K562 (cell line): Measurements from ENCODE around the gene MIP. TPM values are rescaled to one million over a fixed set of nuclear protein-coding genes. Genes with fewer than 3 reads are reported as not detected.

Source experiments
- BCLAF1 ChIP-seq, 2 experiments: fragments of 450-650 bp in 1 of 2; IDR thresholded peaks; 2 replicates each; pipeline ENCODE4 v1.6.1; 2011 to 2017; ENCODE audit warnings: low read depth in 2 of 2, antibody characterized with exemption in 1 of 2, borderline replicate concordance in 1 of 2, low read length in 1 of 2, mild to moderate bottlenecking in 1 of 2, mixed read lengths in 1 of 2; ENCODE audit not compliant: control insufficient read depth in 1 of 2
- CTCFL ChIP-seq: IDR thresholded peaks from 2 replicates; pipeline ENCODE4 v1.6.1; 2011; ENCODE audit warnings: borderline replicate concordance, low read depth, mild to moderate bottlenecking, moderate library complexity, low read length; ENCODE audit not compliant: insufficient read depth, poor library complexity, severe bottlenecking
- IRF1 ChIP-seq: sonication (generic); formaldehyde crosslinking; IDR thresholded peaks from 2 replicates; pipeline ENCODE4 v1.8.0; 2022; ENCODE audit warnings: missing genetic modification reagents, mild to moderate bottlenecking, borderline replicate concordance
- MIER1 ChIP-seq: fragments of 450-650 bp; IDR thresholded peaks from 2 replicates; pipeline ENCODE4 v1.6.1; 2016; ENCODE audit warnings: antibody characterized with exemption, mild to moderate bottlenecking, low read depth
- RREB1 ChIP-seq: fragments of 250-450 bp; sonication (Bioruptor Pico); IDR thresholded peaks from 2 replicates; pipeline ENCODE4 v1.4.0; 2020
- SIX5 ChIP-seq, 2 experiments: IDR thresholded peaks; 2 replicates each; pipeline ENCODE4 v1.6.1; 2011; ENCODE audit warnings: low read length in 2 of 2, borderline replicate concordance in 1 of 2, low read depth in 1 of 2, mild to moderate bottlenecking in 1 of 2, moderate library complexity in 1 of 2; ENCODE audit not compliant: insufficient read depth in 1 of 2
- SP1 ChIP-seq: sonication (generic); formaldehyde crosslinking; IDR thresholded peaks from 2 replicates; pipeline ENCODE4 v1.8.1; 2022; ENCODE audit warnings: mild to moderate bottlenecking, missing genetic modification reagents
- ZNF3 ChIP-seq: fragments of 250-450 bp; sonication (Bioruptor Pico); IDR thresholded peaks from 2 replicates; pipeline ENCODE4 v1.5.0; 2021; ENCODE audit warnings: mild to moderate bottlenecking, moderate library complexity
- ZNF740 ChIP-seq, 3 experiments: fragments of 200-800 bp in 1 of 3; sonication (Bioruptor generic) in 1 of 3; sonication (generic) in 1 of 3; formaldehyde crosslinking in 1 of 3; IDR thresholded peaks; 2 replicates each; pipeline versions ENCODE4 v1.6.1 to v1.8.0; 2016 to 2022; ENCODE audit warnings: mild to moderate bottlenecking in 2 of 3, missing compliant biosample characterization in 2 of 3, missing genetic modification characterization in 2 of 3, missing genetic modification reagents in 1 of 3
- ZNF79 ChIP-seq: fragments of 250-450 bp; sonication (Bioruptor Pico); IDR thresholded peaks from 2 replicates; pipeline ENCODE4 v1.4.0; 2020; ENCODE audit warnings: low read depth, mild to moderate bottlenecking, moderate library complexity
- ZNF830 ChIP-seq: fragments of 250-450 bp; sonication (Bioruptor Pico); IDR thresholded peaks from 2 replicates; pipeline ENCODE4 v1.5.0; 2021; ENCODE audit warnings: mild to moderate bottlenecking
- polyA plus RNA-seq, 8 experiments: library from polyadenylated mRNA; depleted of rRNA in 4 of 8; stranded (reverse) in 5 of 8; unstranded in 3 of 8; fragments of >200 nt; fragmentation: Nextera tagmentation in 2 of 8; fragmentation: Illumina TruSeq in 1 of 8; extraction: Ambion mirVana in 2 of 8; extraction: Trizol in 1 of 8; gene quantifications; 2 replicates each; pipeline versions ENCODE4 v1.2.1 to v1.2.3, GENCODE V29; 2011 to 2014; ENCODE audit warnings: inconsistent platforms in 1 of 8, missing spikeins in 1 of 8
- total RNA-seq, 7 experiments: library from RNA; depleted of rRNA in 6 of 7; stranded (reverse); fragments of >200 nt in 6 of 7; fragmentation: Illumina TruSeq in 2 of 7; extraction: Trizol in 2 of 7; gene quantifications; 2 replicates each; pipeline versions ENCODE4 v1.2.1 to v1.2.3, GENCODE V29; 2011 to 2021; ENCODE audit warnings: low replicate concordance in 1 of 7

The MIP gene
- total and polyA plus RNA-seq, 9 of the 15 experiments (the other 6 are each of a cell fraction or from before 2014, with no cell fraction given), result 0.09 to 0.36 (median 0.19) TPM; not detected in 5

- no peak for TF ChIP-seq IRF1 (CRISPR knock-in tag)
- TF ChIP-seq CTCFL, result peak; percentile 92
- 0 out of 4 replicates have a peak, but pooled peaks of 1 of the 2 experiments have one; percentile 15 for TF ChIP-seq BCLAF1 (IDR thresholded peaks at IDR 0.05; ENCODE audit: borderline replicate concordance in 1 of 2, control insufficient read depth in 1 of 2, low read depth in 2 of 2, low read length in 1 of 2)
- peak; percentile 98 for TF ChIP-seq SP1 (CRISPR knock-in tag)
- no peak for TF ChIP-seq RREB1 (CRISPR knock-in tag)
- no peak for TF ChIP-seq ZNF830 (CRISPR knock-in tag)
- TF ChIP-seq SIX5 (IDR thresholded peaks at IDR 0.05; ENCODE audit: borderline replicate concordance in 1 of 2, insufficient read depth in 1 of 2, low read depth in 1 of 2, low read length in 2 of 2), result peak in 1 of 2 experiments; percentile 9; a peak in 1 of 4 replicates
- TF ChIP-seq MIER1, result no peak
- TF ChIP-seq ZNF740 (CRISPR knock-in tag; IDR thresholded peaks at IDR 0.05), result no peak
- TF ChIP-seq ZNF740 (tag; IDR thresholded peaks at IDR 0.05), result no peak
- TF ChIP-seq ZNF3 (CRISPR knock-in tag), result no peak
- TF ChIP-seq ZNF79, result no peak
Measured at GRCh38 chr12:56468216-56469006, 14.0 kb upstream of the MIP start, which contains the start of gene SPRYD4 (continued).
